ENCODE data around the gene ABCB8.

DNA sequence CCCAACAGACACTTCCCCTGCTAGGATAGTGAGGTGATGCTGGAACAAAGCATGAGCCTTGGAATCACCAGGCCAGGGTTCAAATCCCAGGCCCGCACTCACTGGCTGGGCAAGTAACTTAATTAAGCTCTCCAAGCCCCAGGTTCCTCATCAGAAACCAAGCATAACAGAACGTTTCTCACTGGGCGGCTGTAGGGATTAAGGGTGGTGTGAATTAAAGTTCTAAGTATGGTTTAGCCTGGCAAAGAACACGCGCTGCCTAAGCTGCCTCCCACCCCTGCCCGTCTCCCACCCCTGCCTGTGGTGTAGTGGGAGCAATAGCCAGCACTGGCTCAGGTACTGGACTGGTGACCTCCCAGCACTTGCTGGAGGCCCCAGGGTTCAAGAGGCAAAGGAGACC lies 36.7 kb downstream of the ABCB8 start:
- TF ChIP-seq CTCF (IDR thresholded peaks at IDR 0.05) (no peak), POLR2A (IDR thresholded peaks at IDR 0.05) (no peak)

Measured in heart left ventricle (tissue), 13 donors.